Kasumi-1 (cell line): Measurements from ENCODE around the gene PURB.
"Not testable (repeated sequence)": the region's sequence is repeated elsewhere in the genome, so short reads cannot be mapped to it uniquely, and the experiment has no call there.

Experiments
- DNase-seq, 2 experiments: peaks; one replicate each; lab custom pipeline; 2025; lab: John Stamatoyannopoulos, UW

Gene PURB

DNA sequence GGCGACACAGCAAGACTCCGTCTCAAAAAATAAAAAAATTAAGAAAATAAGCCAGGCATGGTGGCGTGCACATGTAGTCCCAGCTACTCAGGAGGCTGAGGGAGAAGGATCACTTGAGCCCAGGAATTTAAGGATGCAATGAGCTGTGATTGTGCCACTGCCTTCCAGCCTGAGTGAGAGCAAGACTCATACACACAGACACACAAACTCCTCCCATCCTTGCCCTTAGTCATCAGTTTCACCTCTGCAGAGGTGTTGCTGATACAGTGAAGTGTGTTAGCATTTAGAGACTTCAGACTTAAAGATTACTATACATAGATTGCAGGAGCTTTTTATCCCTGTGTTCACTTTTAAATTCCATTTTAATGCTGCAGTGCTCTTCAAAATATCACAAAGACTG lies 31.9 kb downstream of the PURB start:
- DNase-seq: no peak

DNA sequence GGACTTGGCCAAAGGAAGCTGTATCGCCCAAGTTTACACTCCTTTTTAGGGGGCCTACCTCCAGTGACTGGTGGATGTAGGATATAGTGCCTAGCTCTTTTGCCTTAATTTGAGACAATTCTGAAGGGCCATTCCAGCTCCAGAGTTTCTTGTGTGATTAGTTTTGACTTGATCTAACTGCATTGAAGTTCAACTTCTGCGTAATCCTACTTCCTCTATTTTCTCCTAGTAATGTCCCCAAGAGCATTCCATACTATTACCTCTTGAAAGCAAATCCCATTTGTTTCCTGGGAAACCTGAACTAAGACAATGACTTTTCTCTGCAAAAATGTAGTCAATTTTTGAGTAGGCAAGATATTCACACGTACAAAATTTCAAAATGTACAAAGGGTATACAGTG lies 32.7 kb downstream of the PURB start:
- peak; percentile 32 to 53 for DNase-seq

DNA sequence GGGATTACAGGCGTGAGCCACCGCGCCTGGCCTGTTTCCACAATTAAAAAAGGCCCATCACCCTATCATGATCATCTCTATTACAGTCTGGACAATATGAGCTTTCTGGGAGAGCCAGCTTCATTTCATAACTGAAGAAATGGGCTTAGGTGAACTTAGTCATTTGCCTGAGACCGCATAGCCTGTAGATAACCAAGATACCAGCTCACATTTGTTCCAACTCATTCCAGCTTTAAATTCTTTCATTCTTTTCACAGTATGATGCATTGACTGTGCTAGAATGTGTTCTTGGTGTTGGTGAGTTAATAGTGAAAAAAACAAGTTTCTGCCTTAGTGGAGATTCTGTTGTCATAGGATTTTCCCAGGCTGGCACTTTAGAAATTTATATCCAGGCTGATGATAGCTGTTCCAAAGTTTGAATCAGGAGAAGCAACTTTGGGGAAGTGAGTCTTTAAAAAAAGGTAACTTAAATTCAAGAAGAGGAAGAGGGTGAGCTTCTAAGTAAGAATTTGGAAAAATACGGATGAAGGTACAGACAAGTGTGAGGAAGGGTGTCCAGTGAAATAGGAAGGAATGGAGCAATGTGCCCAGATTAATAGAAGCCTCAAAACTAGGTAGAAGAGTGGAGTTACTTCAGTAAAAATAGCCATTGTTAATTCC lies 35.3 kb downstream of the PURB start:
- no peak for DNase-seq

- DNase-seq: no peak
Measured at GRCh38 chr7:44849259-44849884, 36.0 kb downstream of the PURB start.

DNA sequence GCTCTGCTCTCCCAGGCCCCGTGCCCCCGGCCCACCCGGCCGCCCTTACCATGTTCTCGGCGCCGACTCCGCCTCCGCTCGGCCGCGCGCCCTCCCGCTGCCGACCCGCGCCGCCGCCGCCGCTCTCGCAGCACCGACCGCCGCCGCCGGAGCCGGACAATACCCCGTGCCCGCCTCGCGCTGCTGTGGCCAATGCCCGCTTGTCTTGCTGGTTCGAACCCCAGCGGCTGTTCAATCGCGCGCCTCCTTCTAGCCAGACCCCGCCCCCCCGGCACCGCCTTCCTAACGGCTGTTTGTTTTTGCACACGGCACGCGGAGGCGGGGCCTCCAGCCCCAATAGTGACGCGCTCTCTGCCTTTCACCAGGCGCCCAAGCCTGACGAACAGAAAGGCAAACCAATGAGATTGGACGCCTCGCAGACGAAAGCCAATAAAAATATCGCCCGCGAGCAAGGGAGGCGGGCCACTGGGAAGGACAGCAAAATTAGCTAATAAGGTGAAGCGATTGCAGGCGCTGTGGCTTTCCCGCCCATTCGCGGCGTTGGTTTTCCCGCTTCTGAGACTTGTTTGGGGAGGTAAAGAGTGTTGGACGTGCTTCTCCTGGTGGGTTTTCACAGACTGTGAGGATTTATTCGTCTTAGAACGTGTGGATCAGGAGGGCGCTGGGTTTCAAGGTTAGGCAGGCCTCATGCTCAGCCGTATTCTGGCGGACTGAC lies 37.3 kb downstream of the PURB start, which contains the start of gene H2AZ2:
Gene H2AZ2 (minus strand): TSS at position 168 of the 715 bp plus-strand sequence. CDS start 116 bp downstream, at position 52.
- DNase-seq: peak; percentile 100

GRCh38 chr7:44847509-44847919 lies 37.8 kb downstream of the PURB start:
- DNase-seq: peak; percentile 92

DNA sequence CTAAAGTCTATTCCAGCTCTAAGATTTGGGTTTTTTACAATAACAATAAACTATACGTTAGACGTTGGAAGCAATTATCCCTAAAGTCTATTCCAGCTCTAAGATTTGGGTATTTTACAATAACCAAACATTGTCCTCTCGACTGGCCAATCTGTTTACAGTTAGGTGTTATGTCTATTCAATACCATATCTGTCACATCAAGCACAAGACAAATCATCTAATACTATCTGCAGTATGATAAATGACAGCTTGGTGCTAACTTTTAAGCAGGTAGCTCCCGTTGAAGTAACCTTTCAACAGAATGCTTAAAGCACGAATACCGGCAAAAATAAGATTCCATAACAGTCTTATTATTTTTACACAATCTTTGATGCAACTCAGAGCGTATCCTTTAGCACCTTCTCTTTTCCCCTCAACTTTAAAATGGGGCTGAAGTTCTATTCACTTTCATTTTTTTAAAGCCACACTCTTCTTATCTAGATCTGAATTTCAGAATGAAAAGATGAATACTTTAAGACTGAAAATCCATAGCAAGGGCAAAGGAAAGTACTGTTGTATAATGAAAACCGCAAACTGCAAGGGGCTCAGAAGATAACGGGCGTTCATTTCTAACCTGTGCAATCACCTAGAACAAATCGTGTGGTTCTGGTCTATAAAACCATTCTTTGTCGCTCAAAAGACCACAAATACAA lies 38.4 kb downstream of the PURB start:
- DNase-seq: no peak

- DNase-seq: not testable (repeated sequence)
Measured at GRCh38 chr7:44846390-44846789, 38.9 kb downstream of the PURB start.

- peak; percentile 28 to 40 for DNase-seq
Measured at GRCh38 chr7:44845451-44845850, 39.9 kb downstream of the PURB start.

DNA sequence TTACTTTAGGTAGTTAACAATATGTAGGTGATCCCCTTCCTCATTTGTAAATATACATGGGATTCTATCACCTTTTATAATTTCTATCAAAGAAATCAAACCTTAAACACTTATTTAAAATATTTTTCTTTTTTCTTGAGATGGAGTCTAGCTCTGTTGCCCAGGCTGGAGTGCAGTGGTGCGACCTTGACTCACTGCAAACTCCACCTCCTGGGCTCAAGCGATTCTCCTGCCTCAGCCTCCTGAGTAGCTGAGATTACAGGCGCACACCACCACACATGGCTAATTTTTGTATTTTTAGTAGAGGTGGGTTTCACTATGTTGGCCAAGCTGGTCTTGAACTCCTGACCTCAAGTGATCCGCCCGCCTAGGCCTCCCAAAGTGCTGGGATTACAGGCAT lies 41.9 kb downstream of the PURB start:
- not testable (repeated sequence) for DNase-seq

- DNase-seq: not testable (repeated sequence)
Measured at GRCh38 chr7:44842675-44843074, 42.7 kb downstream of the PURB start.

DNA sequence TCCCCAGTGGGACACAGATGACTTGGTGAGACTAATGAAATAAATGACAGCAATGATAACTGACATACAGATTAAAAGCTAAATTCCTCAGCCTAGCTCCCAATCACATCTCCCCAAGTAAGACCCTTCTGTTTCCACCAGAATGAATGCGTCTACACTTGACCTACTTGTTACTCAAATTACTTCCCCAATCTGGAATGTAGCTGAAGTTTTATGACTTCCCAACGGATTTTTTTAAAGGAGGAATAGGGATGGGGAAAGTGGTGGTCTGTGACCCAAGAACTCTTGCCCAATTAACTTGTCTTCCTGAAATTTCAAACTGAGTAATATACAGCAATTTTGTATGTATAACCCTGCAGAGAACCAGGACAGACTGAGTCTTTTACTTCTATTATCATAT lies 46.6 kb downstream of the PURB start:
- DNase-seq: no peak

GRCh38 chr7:44827567-44827966 lies 57.8 kb downstream of the PURB start:
- DNase-seq: no peak
